CD14-positive monocyte (primary cell): Measurements from ENCODE around the gene NKAPL. TPM values are rescaled to one million over a fixed set of nuclear protein-coding genes. Genes with fewer than 3 reads are reported as not detected.

Source experiments
- DNase-seq, 3 donors: peaks; one replicate each; pipeline ENCODE4 v3.0.0-alpha.2; 2011 to 2022
- H2AFZ ChIP-seq: 2 replicates; pipeline ENCODE4 v1.6.0; 2012; ENCODE audit warnings: mild to moderate bottlenecking, low read depth, low read length, inconsistent platforms; ENCODE audit not compliant: insufficient read depth, poor library complexity, severe bottlenecking
- H3K27ac ChIP-seq, 2 donors: 1 replicate in 1 of 2; 2 replicates in 1 of 2; pipeline ENCODE4 v1.5.1; 2012 to 2013; ENCODE audit warnings: low read length in 2 of 2, control low read depth in 1 of 2, inconsistent platforms in 1 of 2, low read depth in 1 of 2, mild to moderate bottlenecking in 1 of 2
- H3K27me3 ChIP-seq, 2 donors: one replicate each; pipeline versions ENCODE4 v1.6.0 to v1.6.1; 2011 to 2013; ENCODE audit warnings: low read length in 2 of 2; ENCODE audit not compliant: control insufficient read depth in 2 of 2, insufficient read depth in 2 of 2
- H3K36me3 ChIP-seq, 2 donors: replicated peaks in 1 of 2; 1 replicate in 1 of 2; 2 replicates in 1 of 2; pipeline versions ENCODE4 v1.5.1 to v1.6.1; 2012 to 2013; ENCODE audit warnings: low read length in 2 of 2, control low read depth in 1 of 2, inconsistent platforms in 1 of 2, mild to moderate bottlenecking in 1 of 2; ENCODE audit not compliant: insufficient read depth in 2 of 2, control insufficient read depth in 1 of 2
- H3K4me1 ChIP-seq, 2 donors: 1 replicate in 1 of 2; 2 replicates in 1 of 2; pipeline versions ENCODE4 v1.5.1 to v1.6.1; 2012 to 2013; ENCODE audit warnings: low read length in 2 of 2, control low read depth in 1 of 2, inconsistent platforms in 1 of 2, mild to moderate bottlenecking in 1 of 2, moderate library complexity in 1 of 2; ENCODE audit not compliant: insufficient read depth in 2 of 2, control insufficient read depth in 1 of 2
- H3K4me2 ChIP-seq: replicated peaks from 2 replicates; pipeline ENCODE3; 2012; ENCODE audit warnings: low read length, moderate library complexity, mild to moderate bottlenecking; ENCODE audit not compliant: poor library complexity, severe bottlenecking; ENCODE audit errors: extremely low read depth
- H3K4me3 ChIP-seq, 3 experiments: fragments of 200-600 bp in 1 of 3; sonication (generic) in 1 of 3; replicated peaks in 1 of 3; 1 replicate in 2 of 3; 2 replicates in 1 of 3; pipeline ENCODE4 v1.5.1; 2011 to 2013; ENCODE audit warnings: low read length in 3 of 3, mild to moderate bottlenecking in 3 of 3, control low read depth in 2 of 3, low read depth in 2 of 3, inconsistent platforms in 1 of 3, moderate library complexity in 1 of 3
- H3K79me2 ChIP-seq: 2 replicates; pipeline ENCODE4 v1.6.0; 2012; ENCODE audit warnings: mild to moderate bottlenecking, control low read depth, inconsistent platforms, low read length, moderate library complexity; ENCODE audit not compliant: insufficient read depth
- H3K9ac ChIP-seq: 2 replicates; pipeline ENCODE4 v1.6.0; 2017; ENCODE audit warnings: low read length, mild to moderate bottlenecking; ENCODE audit not compliant: insufficient read depth, poor library complexity, severe bottlenecking
- H3K9me3 ChIP-seq, 2 donors: replicated peaks in 1 of 2; 1 replicate in 1 of 2; 2 replicates in 1 of 2; pipeline versions ENCODE4 v1.5.1 to v1.6.1; 2012 to 2013; ENCODE audit warnings: low read length in 2 of 2, control low read depth in 1 of 2; ENCODE audit not compliant: control insufficient read depth in 1 of 2, insufficient read depth in 1 of 2
- H4K20me1 ChIP-seq: 2 replicates; pipeline ENCODE4 v1.6.0; 2012; ENCODE audit warnings: mild to moderate bottlenecking, low read length, control low read depth, moderate library complexity; ENCODE audit not compliant: insufficient read depth
- H3K27ac Mint-ChIP-seq, 7 donors: one replicate each; pipeline ENCODE4 v1.8.0; 2020; ENCODE audit warnings: mild to moderate bottlenecking in 7 of 7, mixed read lengths in 7 of 7, moderate library complexity in 6 of 7, inconsistent platforms in 2 of 7
- H3K27me3 Mint-ChIP-seq, 3 donors: one replicate each; pipeline ENCODE4 v1.8.0; 2021 to 2022; ENCODE audit warnings: low read depth in 3 of 3, mild to moderate bottlenecking in 3 of 3, mixed read lengths in 3 of 3, moderate library complexity in 3 of 3, inconsistent platforms in 1 of 3
- H3K36me3 Mint-ChIP-seq, 2 donors: one replicate each; pipeline ENCODE4 v1.8.0; 2020; ENCODE audit warnings: mixed read lengths in 2 of 2, inconsistent platforms in 1 of 2, mild to moderate bottlenecking in 1 of 2
- H3K4me1 Mint-ChIP-seq: one replicate; pipeline ENCODE4 v1.8.0; 2020; ENCODE audit warnings: mild to moderate bottlenecking, mixed read lengths
- H3K4me3 Mint-ChIP-seq, 2 donors: one replicate each; pipeline ENCODE4 v1.8.0; 2020; ENCODE audit warnings: mild to moderate bottlenecking in 2 of 2, mixed read lengths in 2 of 2, moderate library complexity in 1 of 2
- H3K9me3 Mint-ChIP-seq, 7 donors: one replicate each; pipeline ENCODE4 v1.8.0; 2020 to 2022; ENCODE audit warnings: mixed read lengths in 7 of 7, mild to moderate bottlenecking in 6 of 7, moderate library complexity in 6 of 7, inconsistent platforms in 2 of 7
- WGBS: methylation state at CpG from one replicate; pipeline ENCODE4 v1.1.5; 2013; ENCODE audit warnings: missing lambda C conversion rate; ENCODE audit not compliant: insufficient coverage; 5-methylcytosine and 5-hydroxymethylcytosine counted together
- intact Hi-C, 2 donors: fragments of 100-400 bp; cut with micrococcal nuclease; formaldehyde crosslinking; loops; one replicate each; pipeline versions ENCODE4 v1.15.0 to v1.15.1; 2023
- polyA plus RNA-seq, 3 donors: library from polyadenylated mRNA; depleted of rRNA in 1 of 3; unstranded in 2 of 3; stranded (reverse) in 1 of 3; fragments of 300-500 nt in 2 of 3; fragments of >200 nt in 1 of 3; fragmentation: Illumina TruSeq in 2 of 3; gene quantifications; 1 replicate in 2 of 3; 2 replicates in 1 of 3; pipeline ENCODE4 v1.2.3, GENCODE V29; 2012 to 2021
- TF ChIP-seq, protein P1 (sequence below): fragments of 200-600 bp; IDR thresholded peaks from one replicate; pipeline ENCODE4 v1.8.0; 2022; ENCODE audit warnings: antibody characterized with exemption, mild to moderate bottlenecking

NKAPL gene
- polyA plus RNA-seq, 3 donors = 0.12 to 1.1 (median 0.94) TPM

DNA sequence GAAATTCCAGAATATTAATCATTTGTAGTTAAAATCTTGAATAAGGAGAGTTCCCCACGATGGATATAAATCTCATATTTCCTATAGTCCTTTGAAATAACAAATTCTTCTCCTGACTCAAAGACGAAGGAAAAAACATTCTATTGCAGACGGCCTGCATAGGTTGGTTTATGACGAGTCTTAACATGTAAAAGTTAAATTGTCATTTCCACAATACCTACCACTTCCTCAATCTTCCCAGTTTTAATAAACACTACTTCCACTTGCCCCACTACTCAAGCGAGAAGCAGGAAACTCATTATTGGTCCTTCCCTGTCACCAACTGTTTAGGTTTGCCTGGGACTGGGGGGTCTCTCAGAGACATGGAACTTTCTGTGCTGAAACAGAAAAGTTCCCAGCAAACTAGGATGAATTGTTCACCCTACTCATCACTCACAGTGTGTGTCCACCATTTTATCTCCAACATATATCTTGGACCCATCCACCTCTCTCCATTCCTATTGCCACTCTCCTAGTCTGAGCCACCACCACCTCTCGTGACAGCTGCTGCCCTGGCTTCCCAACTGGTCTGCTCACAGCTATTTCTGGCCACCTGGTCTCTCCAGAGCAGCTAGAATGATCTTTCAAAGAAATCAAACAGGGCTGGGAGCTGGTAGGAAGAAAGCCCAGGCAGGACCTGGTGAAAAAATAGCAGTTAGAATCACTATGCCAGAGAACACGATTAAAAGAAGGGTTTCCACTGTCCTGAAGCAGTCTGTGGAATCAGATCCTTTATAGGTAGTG, 49.2 kb upstream of the NKAPL start:
- Histone ChIP-seq H3K79me2 (no peaks in the 10 kb centered on the region), H3K27me3 (peaks cover 94 to 100% of the 10 kb centered on the region in 2 donors), H4K20me1 (no peaks in the 10 kb centered on the region), H3K9me3 (peaks cover 0 to 43% of the 10 kb centered on the region in 2 donors), H3K4me1 (peaks cover 19 to 29% of the 10 kb centered on the region in 2 donors), H3K27ac (no peak overlapping the region), H3K36me3 (no peaks in the 10 kb centered on the region), H3K9ac (no peak overlapping the region), H3K4me3 (no peak overlapping the region), H2AFZ (no peak overlapping the region), H3K4me2 (no peak overlapping the region)
- intact Hi-C loops = loop anchor here in 1 of 2 donors (10.0 kb wide), 1 partner anchor 65 kb away; the partner anchor contains the start of gene ZKSCAN8
- no peak for DNase-seq
- H3K9me3 Mint-ChIP-seq = peaks cover 2 to 42% (median 27%) of the 10 kb centered on the region in 7 donors
- peak overlapping the region in 1 of 7 donors; percentile 26 for H3K27ac Mint-ChIP-seq
- peaks cover 35% of the 10 kb centered on the region for H3K4me1 Mint-ChIP-seq
- H3K36me3 Mint-ChIP-seq = peaks cover 0 to 15% of the 10 kb centered on the region in 2 donors
- H3K27me3 Mint-ChIP-seq = peaks cover 88 to 90% (median 89%) of the 10 kb centered on the region in 3 donors
- WGBS = 33% methylated on average over 2 of the region's 7 CpGs
- TF ChIP-seq, protein P1, sequence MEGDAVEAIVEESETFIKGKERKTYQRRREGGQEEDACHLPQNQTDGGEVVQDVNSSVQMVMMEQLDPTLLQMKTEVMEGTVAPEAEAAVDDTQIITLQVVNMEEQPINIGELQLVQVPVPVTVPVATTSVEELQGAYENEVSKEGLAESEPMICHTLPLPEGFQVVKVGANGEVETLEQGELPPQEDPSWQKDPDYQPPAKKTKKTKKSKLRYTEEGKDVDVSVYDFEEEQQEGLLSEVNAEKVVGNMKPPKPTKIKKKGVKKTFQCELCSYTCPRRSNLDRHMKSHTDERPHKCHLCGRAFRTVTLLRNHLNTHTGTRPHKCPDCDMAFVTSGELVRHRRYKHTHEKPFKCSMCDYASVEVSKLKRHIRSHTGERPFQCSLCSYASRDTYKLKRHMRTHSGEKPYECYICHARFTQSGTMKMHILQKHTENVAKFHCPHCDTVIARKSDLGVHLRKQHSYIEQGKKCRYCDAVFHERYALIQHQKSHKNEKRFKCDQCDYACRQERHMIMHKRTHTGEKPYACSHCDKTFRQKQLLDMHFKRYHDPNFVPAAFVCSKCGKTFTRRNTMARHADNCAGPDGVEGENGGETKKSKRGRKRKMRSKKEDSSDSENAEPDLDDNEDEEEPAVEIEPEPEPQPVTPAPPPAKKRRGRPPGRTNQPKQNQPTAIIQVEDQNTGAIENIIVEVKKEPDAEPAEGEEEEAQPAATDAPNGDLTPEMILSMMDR = no peak
- peak overlapping the region in 1 of 2 donors; percentile 84 for H3K4me3 Mint-ChIP-seq

DNA sequence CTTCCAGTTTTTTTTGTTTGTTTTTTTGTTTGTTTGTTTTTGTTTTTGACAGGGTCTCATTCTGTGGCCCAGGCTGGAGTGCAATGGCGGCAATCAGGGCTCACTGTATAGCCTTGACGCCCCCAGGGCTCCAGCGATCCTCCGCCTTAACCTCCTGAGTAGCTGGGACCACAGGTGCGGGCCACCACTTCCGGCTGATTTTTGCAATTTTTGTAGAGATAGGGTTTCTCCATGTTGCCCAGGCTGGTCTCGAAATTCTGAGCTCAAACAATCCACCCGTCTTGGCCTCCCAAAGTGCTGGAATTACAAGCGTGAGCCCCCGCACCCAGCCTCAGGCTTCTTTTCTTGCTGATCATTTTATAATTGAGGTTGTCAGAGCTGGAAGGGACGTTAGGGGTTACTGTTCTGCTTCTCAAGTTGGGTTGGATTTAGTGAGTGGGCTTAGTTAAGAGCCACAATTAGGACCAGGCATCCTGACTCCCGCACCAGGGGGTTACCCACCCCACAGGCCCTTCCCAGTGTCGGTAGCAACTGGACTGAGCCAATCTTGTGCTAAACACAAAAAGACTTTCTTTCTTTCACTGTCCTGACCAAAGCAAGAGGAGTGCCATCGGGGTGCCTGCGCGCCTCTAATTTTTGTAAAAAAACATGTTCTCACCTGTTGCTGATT, 47.1 kb upstream of the NKAPL start:
- no peak for DNase-seq
- Histone ChIP-seq H3K27ac (no peak overlapping the region), H3K9ac (no peak overlapping the region), H3K4me2 (peak overlapping the region; percentile 43), H3K4me3 (peak overlapping the region in 1 of 3 experiments; percentile 45), H2AFZ (peak overlapping the region; percentile 51), H3K36me3 (no peaks in the 10 kb centered on the region), H3K27me3 (peaks cover 80 to 93% of the 10 kb centered on the region in 2 donors), H3K79me2 (no peaks in the 10 kb centered on the region), H3K9me3 (peaks cover 3 to 37% of the 10 kb centered on the region in 2 donors), H4K20me1 (no peaks in the 10 kb centered on the region), H3K4me1 (peaks cover 19 to 28% of the 10 kb centered on the region in 2 donors)
- peak overlapping the region; percentile 60 to 84 for H3K4me3 Mint-ChIP-seq
- H3K4me1 Mint-ChIP-seq = peaks cover 45% of the 10 kb centered on the region
- intact Hi-C loops = loop anchor here in 1 of 2 donors (10.0 kb wide), 1 partner anchor 67 kb away; the partner anchor contains the start of gene ZKSCAN8
- H3K27me3 Mint-ChIP-seq = peaks cover 83 to 87% (median 86%) of the 10 kb centered on the region in 3 donors
- WGBS = 5% methylated on average over 13 of the region's 16 CpGs
- TF ChIP-seq, protein P1 = no peak
- peaks cover 3 to 40% (median 27%) of the 10 kb centered on the region in 7 donors for H3K9me3 Mint-ChIP-seq
- no peak overlapping the region for H3K27ac Mint-ChIP-seq
- peaks cover 0 to 13% of the 10 kb centered on the region in 2 donors for H3K36me3 Mint-ChIP-seq
